H1 (cell line): ENCODE data around the gene CLEC2D. TPM values are rescaled to one million over a fixed set of nuclear protein-coding genes. Genes with fewer than 3 reads are reported as not detected.
"Not testable (repeated sequence)": the region's sequence is repeated elsewhere in the genome, so short reads cannot be mapped to it uniquely, and the experiment has no call there.

Experiments
- CTCF ChIA-PET: fragments of 300-600 bp; sonication (Branson Sonifier 250); formaldehyde crosslinking; loops from one replicate; lab custom pipeline; 2021; ENCODE audit not compliant: partially characterized antibody; lab: Charles Lee
- POLR2A ChIA-PET: fragments of 300-600 bp; sonication (Branson Sonifier 250); formaldehyde crosslinking; loops from one replicate; lab custom pipeline; 2021; ENCODE audit warnings: inconsistent platforms; ENCODE audit not compliant: partially characterized antibody; lab: Charles Lee
- DNase-seq, 2 experiments: peaks; one replicate each; pipeline versions ENCODE4 v3.0.0 to v3.0.0-alpha.2; 2010 to 2022; ENCODE audit warnings: low spot score in 2 of 2, low read depth in 1 of 2, mixed read lengths in 1 of 2
- FAIRE-seq: peaks from 2 replicates; lab custom pipeline; 2011; peaks lifted over from hg19 to GRCh38; lab: Jason Lieb, UNC
- H2AFZ ChIP-seq: 2 replicates; pipeline ENCODE4 v1.8.1; 2012; ENCODE audit warnings: low read length, inconsistent platforms
- H2AK5ac ChIP-seq: 2 replicates; pipeline ENCODE4 v1.6.1; 2013; ENCODE audit warnings: low read depth, low read length
- H2BK120ac ChIP-seq: replicated peaks from 2 replicates; pipeline ENCODE3; 2013; ENCODE audit warnings: low read depth, low read length, inconsistent platforms
- H2BK12ac ChIP-seq: 2 replicates; pipeline ENCODE4 v1.6.1; 2013; ENCODE audit warnings: low read depth, low read length
- H2BK15ac ChIP-seq: 2 replicates; pipeline ENCODE4 v1.6.1; 2013; ENCODE audit warnings: low read length
- H2BK20ac ChIP-seq: 2 replicates; pipeline ENCODE4 v1.6.1; 2013; ENCODE audit warnings: low read length
- H2BK5ac ChIP-seq: 2 replicates; pipeline ENCODE4 v1.6.1; 2013; ENCODE audit warnings: low read depth, low read length
- H3K14ac ChIP-seq: 2 replicates; pipeline ENCODE4 v1.6.1; 2013; ENCODE audit warnings: inconsistent platforms; ENCODE audit not compliant: insufficient read length
- H3K18ac ChIP-seq: 2 replicates; pipeline ENCODE4 v1.6.1; 2013; ENCODE audit warnings: low read length; ENCODE audit errors: extremely low read depth
- H3K23ac ChIP-seq: 2 replicates; pipeline ENCODE4 v1.6.1; 2013; ENCODE audit warnings: inconsistent platforms; ENCODE audit not compliant: insufficient read length
- H3K23me2 ChIP-seq: 2 replicates; pipeline ENCODE4 v1.6.1; 2013; ENCODE audit warnings: low read depth, low read length
- H3K27ac ChIP-seq: 2 replicates; pipeline ENCODE4 v1.6.1; 2011; ENCODE audit warnings: low read depth, low read length, inconsistent platforms
- H3K27me3 ChIP-seq, 4 experiments: replicated peaks in 1 of 4; 1 replicate in 1 of 4; 2 replicates in 3 of 4; pipeline versions ENCODE4 v1.6.1 to v1.8.1; 2011 to 2013; ENCODE audit warnings: low read length in 3 of 4, mild to moderate bottlenecking in 3 of 4, inconsistent platforms in 2 of 4, mixed read lengths in 2 of 4, moderate library complexity in 1 of 4; ENCODE audit not compliant: control insufficient read depth in 3 of 4, insufficient read depth in 3 of 4; ENCODE audit errors: extremely low read depth in 1 of 4
- H3K36me3 ChIP-seq, 4 experiments: 2 replicates each; pipeline versions ENCODE4 v1.6.1 to v1.8.1; 2011 to 2013; ENCODE audit warnings: mild to moderate bottlenecking in 4 of 4, low read length in 3 of 4, moderate library complexity in 2 of 4, control low read depth in 1 of 4, inconsistent platforms in 1 of 4; ENCODE audit not compliant: insufficient read depth in 4 of 4, control insufficient read depth in 2 of 4
- H3K4ac ChIP-seq: replicated peaks from 2 replicates; pipeline ENCODE3; 2013; ENCODE audit warnings: low read length, low read depth, mixed read lengths, inconsistent platforms; ENCODE audit not compliant: insufficient read length
- H3K4me1 ChIP-seq, 4 experiments: replicated peaks in 1 of 4; 1 replicate in 1 of 4; 2 replicates in 3 of 4; pipeline versions ENCODE4 v1.6.1 to v1.8.1; 2011 to 2013; ENCODE audit warnings: low read length in 3 of 4, inconsistent platforms in 2 of 4, mixed read lengths in 1 of 4; ENCODE audit not compliant: insufficient read depth in 4 of 4, control insufficient read depth in 3 of 4
- H3K4me2 ChIP-seq, 2 experiments: 2 replicates each; pipeline versions ENCODE4 v1.6.1 to v1.8.1; 2011 to 2013; ENCODE audit warnings: low read depth in 2 of 2, low read length in 2 of 2, control low read depth in 1 of 2, inconsistent platforms in 1 of 2, mild to moderate bottlenecking in 1 of 2; ENCODE audit not compliant: insufficient read depth in 1 of 2
- H3K4me3 ChIP-seq, 4 experiments: fragments of 200-600, 300-600 bp in 1 of 4; sonication (generic), shearing (Covaris generic), sonication (Bioruptor Twin) in 1 of 4; 2 replicates each; pipeline versions ENCODE4 v1.5.1 to v1.8.1; 2011 to 2016; ENCODE audit warnings: low read length in 4 of 4, low read depth in 3 of 4, control low read depth in 2 of 4, inconsistent platforms in 2 of 4, mild to moderate bottlenecking in 2 of 4, mixed read lengths in 1 of 4, moderate library complexity in 1 of 4; ENCODE audit not compliant: insufficient read depth in 2 of 4; ENCODE audit errors: extremely low read depth in 1 of 4
- H3K56ac ChIP-seq: replicated peaks from 2 replicates; pipeline ENCODE3; 2013; ENCODE audit warnings: low read depth, mild to moderate bottlenecking, mixed read lengths, low read length, inconsistent platforms; ENCODE audit not compliant: insufficient read length
- H3K79me1 ChIP-seq: 2 replicates; pipeline ENCODE4 v1.6.1; 2013; ENCODE audit warnings: low read depth, low read length, control low read depth
- H3K79me2 ChIP-seq, 2 experiments: 2 replicates each; pipeline versions ENCODE4 v1.6.1 to v1.8.1; 2012 to 2013; ENCODE audit warnings: low read length in 2 of 2, mild to moderate bottlenecking in 2 of 2, inconsistent platforms in 1 of 2; ENCODE audit not compliant: insufficient read depth in 2 of 2, control insufficient read depth in 1 of 2
- H3K9ac ChIP-seq, 4 experiments: replicated peaks in 1 of 4; 1 replicate in 1 of 4; 2 replicates in 3 of 4; pipeline versions ENCODE4 v1.6.1 to v1.8.1; 2011 to 2013; ENCODE audit warnings: low read depth in 3 of 4, low read length in 3 of 4, control low read depth in 2 of 4, mild to moderate bottlenecking in 2 of 4, moderate library complexity in 2 of 4, inconsistent platforms in 1 of 4; ENCODE audit errors: extremely low read depth in 1 of 4
- H3K9me3 ChIP-seq, 2 experiments: 2 replicates each; pipeline versions ENCODE4 v1.6.1 to v1.8.1; 2012 to 2013; ENCODE audit warnings: mild to moderate bottlenecking in 2 of 2, moderate library complexity in 2 of 2, control low read depth in 1 of 2, inconsistent platforms in 1 of 2, low read depth in 1 of 2, low read length in 1 of 2, mixed read lengths in 1 of 2; ENCODE audit not compliant: insufficient read depth in 2 of 2
- H4K20me1 ChIP-seq, 2 experiments: replicated peaks in 1 of 2; 2 replicates each; pipeline versions ENCODE3 to v1.8.1; 2011 to 2013; ENCODE audit warnings: inconsistent platforms in 2 of 2, low read length in 2 of 2, mild to moderate bottlenecking in 1 of 2; ENCODE audit not compliant: insufficient read depth in 2 of 2, control insufficient read depth in 1 of 2
- H4K5ac ChIP-seq: 2 replicates; pipeline ENCODE4 v1.6.1; 2013; ENCODE audit warnings: low read length, low read depth, mixed read lengths, inconsistent platforms; ENCODE audit not compliant: insufficient read length
- H4K8ac ChIP-seq: 2 replicates; pipeline ENCODE4 v1.8.0; 2013; ENCODE audit warnings: mild to moderate bottlenecking, moderate library complexity, low read length, inconsistent platforms; ENCODE audit not compliant: insufficient read depth; ENCODE audit errors: extremely low read depth
- H4K91ac ChIP-seq: replicated peaks from 2 replicates; pipeline ENCODE3; 2013; ENCODE audit warnings: low read length, mixed read lengths, inconsistent platforms; ENCODE audit not compliant: insufficient read length
- CHD2 ChIP-seq: IDR thresholded peaks from 2 replicates; pipeline ENCODE4 v1.6.1; 2012; ENCODE audit warnings: low read length, improper control_type of control experiment
- KDM1A ChIP-seq: fragments of 200-600, 300-600 bp; sonication (generic); IDR thresholded peaks from 2 replicates; pipeline ENCODE4 v1.7.1; 2016; ENCODE audit warnings: mild to moderate bottlenecking, low read length, borderline replicate concordance
- WGBS, 2 experiments: shearing (Covaris generic) in 1 of 2; methylation state at CpG; one replicate each; pipeline versions ENCODE4 v1.1.6 to v1.1.7; 2013 to 2015; ENCODE audit warnings: low lambda C conversion rate in 2 of 2, mixed read lengths in 2 of 2, inconsistent platforms in 1 of 2, low coverage in 1 of 2, missing lambda C conversion rate in 1 of 2; ENCODE audit not compliant: insufficient replicate concordance in 2 of 2, insufficient coverage in 1 of 2, insufficient read length in 1 of 2; ENCODE audit errors: extremely low coverage in 1 of 2, missing lambda C conversion rate in 1 of 2; 5-methylcytosine and 5-hydroxymethylcytosine counted together
- polyA plus RNA-seq, 7 experiments: library from polyadenylated mRNA; depleted of rRNA in 3 of 7; stranded (reverse) in 5 of 7; unstranded in 2 of 7; fragments of >200 nt in 5 of 7; fragments of 200-250 nt in 2 of 7; gene quantifications; 1 replicate in 5 of 7; 2 replicates in 1 of 7; 4 replicates in 1 of 7; pipeline versions ENCODE4 v1.2.1 to v1.2.3, GENCODE V29; 2011 to 2013; ENCODE audit warnings: missing spikeins in 2 of 7, mixed read lengths in 2 of 7
- total RNA-seq: library from RNA; stranded (reverse); fragmentation: NEBNext Ultra II Directional; extraction: Animal tissue kit (Norgen Biotek cat#: 25700); gene quantifications from 2 replicates; pipeline ENCODE4 v1.2.1, GENCODE V29; 2021
- TF ChIP-seq, protein P1 (sequence below): IDR thresholded peaks from 2 replicates; pipeline ENCODE4 v1.6.1; 2011; ENCODE audit warnings: low read length, improper control_type of control experiment

CLEC2D gene
- total and polyA plus RNA-seq, 2 of the 8 experiments (the other 6 are each of a cell fraction or from before 2014, with no cell fraction given) = 4.2 to 6.2 TPM

DNA sequence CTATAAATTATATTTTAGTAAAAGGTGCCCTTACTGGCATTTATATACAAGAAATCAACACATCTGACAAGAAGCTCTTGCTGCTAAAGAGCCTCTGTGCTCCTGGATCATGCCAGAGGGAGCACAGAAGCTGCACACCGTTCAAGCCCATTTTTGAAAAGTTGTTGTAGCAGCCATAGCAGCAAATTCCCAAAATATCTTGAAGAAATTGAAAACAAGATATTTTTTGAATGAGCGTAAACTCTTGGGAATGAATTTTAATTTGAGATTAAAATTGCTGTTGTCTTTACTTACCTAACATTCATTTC lies 540 bp upstream of the CLEC2D start (continued):
- TF ChIP-seq, protein P1, sequence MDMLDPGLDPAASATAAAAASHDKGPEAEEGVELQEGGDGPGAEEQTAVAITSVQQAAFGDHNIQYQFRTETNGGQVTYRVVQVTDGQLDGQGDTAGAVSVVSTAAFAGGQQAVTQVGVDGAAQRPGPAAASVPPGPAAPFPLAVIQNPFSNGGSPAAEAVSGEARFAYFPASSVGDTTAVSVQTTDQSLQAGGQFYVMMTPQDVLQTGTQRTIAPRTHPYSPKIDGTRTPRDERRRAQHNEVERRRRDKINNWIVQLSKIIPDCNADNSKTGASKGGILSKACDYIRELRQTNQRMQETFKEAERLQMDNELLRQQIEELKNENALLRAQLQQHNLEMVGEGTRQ = no peak
- TF ChIP-seq KDM1A = no peak
- no peak for TF ChIP-seq CHD2

DNA sequence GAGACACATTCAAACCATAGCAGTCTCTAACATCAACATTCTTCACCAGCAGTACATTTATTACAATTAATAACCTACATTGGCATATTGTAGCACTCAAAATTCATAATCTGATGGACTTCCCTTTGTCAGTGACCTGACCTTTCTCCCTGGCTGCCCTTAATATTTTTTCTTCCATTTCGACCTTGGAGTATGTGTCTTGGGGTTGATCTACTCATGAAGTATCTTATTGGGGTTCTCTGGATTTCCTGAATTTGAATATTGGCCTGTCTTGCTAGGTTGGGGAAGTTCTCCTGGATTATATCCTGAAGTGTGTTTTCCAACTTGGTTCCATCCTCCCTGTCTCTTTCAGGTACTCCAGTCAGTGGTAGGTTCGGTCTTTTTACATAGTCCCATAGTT lies 2.8 kb downstream of the CLEC2D start:
- H2AK5ac ChIP-seq, H2BK5ac ChIP-seq, H3K18ac ChIP-seq, H2BK12ac ChIP-seq, H2BK15ac ChIP-seq, H3K27ac ChIP-seq, H3K56ac ChIP-seq, H3K79me2 ChIP-seq, FAIRE-seq, H3K9me3 ChIP-seq, H3K79me1 ChIP-seq, H4K5ac ChIP-seq, H4K8ac ChIP-seq, H3K4me2 ChIP-seq, CTCF ChIA-PET, H3K4me1 ChIP-seq, H4K20me1 ChIP-seq, H2AFZ ChIP-seq, H3K14ac ChIP-seq, H3K4me3 ChIP-seq, H3K9ac ChIP-seq, H4K91ac ChIP-seq, H2BK20ac ChIP-seq, H3K23me2 ChIP-seq, H3K4ac ChIP-seq, POLR2A ChIA-PET, H3K27me3 ChIP-seq, H3K36me3 ChIP-seq, DNase-seq, H2BK120ac ChIP-seq, H3K23ac ChIP-seq: not testable (repeated sequence)
- WGBS, 2 experiments = 89% methylated on average over 2 of the region's 2 CpGs; no CpG with 5 or more reads in 1 of the 2 experiments
